GM21367 (cell line): Measurements from ENCODE around the gene VBP1.
"Not testable (repeated sequence)": the region's sequence is repeated elsewhere in the genome, so short reads cannot be mapped to it uniquely, and the experiment has no call there.

Source experiments
- ATAC-seq: cut with Tn5 transposase; IDR thresholded peaks from one replicate; pipeline ENCODE4 v1.9.1; 2021; ENCODE audit not compliant: unreplicated experiment

Gene VBP1, protein sequence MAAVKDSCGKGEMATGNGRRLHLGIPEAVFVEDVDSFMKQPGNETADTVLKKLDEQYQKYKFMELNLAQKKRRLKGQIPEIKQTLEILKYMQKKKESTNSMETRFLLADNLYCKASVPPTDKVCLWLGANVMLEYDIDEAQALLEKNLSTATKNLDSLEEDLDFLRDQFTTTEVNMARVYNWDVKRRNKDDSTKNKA

DNA sequence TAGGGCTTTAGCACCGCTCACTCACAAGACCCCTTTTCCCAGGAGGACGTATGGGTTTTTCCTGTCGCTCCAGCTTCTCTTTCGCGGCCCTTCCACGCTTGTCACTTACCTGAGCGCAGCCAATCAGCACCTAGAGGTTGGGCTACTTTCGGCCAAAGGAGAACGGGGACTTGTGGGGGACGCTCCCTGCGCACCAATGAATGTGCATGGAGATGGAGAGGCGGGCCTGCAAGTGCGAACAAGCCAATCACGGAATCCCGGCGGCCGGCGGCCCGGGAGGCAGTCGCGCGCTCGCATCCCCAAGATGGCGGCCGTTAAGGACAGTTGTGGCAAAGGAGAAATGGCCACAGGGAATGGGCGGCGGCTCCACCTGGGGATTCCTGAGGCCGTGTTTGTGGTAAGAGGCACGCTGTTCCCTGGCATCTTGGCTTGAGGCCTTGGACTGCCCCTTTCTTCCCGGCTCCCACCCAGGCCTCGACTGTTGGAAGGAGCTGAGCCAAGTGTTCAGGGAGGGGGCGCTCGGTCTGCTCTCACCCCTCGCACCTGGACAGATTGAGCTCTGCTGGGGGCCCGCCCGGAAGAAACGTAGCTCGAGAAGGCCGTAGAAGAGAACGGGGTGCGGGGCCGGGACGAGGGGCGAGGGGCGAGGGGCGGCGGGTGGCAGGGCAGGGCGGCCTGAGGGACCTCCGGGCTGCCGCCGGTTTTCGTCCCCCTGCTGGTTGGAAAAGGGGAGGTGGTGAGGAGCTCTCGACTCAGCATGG lies at the start of gene VBP1:
Gene VBP1, plus strand, starts transcription at position 282 of the 761 bp plus-strand sequence. Its CDS starts 23 bp downstream, at position 305.
- peak; percentile 97 for ATAC-seq

DNA sequence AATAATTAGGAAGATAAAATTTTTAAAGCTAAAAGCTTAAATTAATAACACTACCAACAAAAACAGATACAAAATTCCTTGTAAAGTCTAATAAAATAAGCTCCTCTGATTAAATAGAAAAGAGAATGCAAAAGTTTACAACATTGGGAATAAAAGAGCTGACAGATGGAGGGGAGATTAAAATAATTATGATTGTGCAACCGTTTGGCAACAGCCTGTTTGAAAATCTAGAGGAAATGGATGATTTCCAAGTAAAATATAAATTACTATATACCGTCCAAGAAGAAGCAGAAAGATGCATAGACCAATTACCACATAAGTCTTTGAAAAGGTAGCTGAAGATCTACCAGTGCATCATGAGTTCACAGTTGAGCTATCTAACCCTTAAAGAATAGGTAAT lies 46.4 kb upstream of the VBP1 start:
- ATAC-seq = no peak

DNA sequence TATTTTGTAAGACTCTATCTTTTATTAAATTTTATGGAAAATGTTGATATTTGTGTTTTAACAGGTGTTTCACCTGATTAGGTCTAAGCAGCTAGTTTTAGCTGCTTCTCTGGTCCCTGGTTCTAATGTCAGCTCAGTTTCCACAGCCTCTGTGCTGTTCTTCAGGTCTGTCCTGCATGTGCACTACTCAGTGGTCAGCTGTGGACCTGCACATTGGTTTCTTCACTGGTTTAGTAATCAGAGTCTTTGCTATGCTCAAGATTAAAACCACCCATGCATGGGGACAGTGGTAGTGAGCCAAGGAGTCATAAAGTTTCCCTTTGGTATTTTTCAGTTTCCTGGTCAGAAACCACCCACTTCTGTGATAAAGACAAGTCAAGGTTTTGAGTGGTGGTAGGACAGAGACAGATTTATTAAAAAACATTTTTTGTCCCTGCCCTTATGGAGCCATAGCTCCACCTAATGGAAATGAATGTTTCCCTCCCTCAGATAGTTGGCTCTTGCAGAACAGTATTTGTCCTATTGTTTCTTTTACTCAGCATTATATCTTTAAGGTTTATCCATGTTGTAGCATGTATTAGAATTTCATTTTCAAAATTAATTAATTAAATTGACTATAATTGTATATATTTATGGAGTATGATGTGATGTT lies 36.8 kb upstream of the VBP1 start:
- ATAC-seq = no peak

DNA sequence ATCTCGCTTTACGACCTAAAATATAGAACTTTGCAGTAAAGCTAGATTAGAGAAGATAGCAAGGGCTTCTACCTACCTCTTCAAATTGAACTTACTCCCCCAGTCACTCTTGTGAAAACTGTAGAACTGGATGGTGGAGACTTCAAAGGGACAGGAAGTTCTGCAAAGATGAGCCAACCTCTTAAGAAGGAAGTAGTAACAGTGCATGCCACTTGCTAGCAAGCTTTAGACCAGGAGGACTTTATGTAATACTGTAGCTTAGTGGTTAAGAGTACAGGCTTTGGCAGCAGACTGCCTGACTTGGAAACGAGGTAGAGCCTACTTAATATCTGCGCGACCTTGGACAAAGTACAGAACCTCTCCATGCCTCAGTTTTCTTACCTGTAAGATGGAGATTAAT lies 27.5 kb upstream of the VBP1 start:
- no peak for ATAC-seq

DNA sequence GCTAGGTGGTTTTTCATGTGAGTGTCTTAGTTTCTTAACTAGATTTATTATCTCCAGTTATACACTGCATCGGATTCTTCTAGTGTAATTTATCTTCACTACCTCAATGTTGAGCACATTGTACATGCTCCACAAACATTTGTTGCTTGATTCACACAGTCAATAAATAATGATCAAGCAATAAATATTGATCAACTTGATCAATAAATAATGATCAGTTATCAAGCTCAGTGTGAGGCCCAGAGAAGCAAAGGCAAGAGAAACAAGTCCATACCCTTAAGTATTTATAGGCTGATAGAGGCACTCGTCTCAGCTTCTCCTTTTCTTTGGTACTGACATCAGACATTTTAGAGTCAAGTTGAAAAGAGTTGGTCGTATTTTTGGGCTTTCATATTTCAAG lies 5.1 kb upstream of the VBP1 start:
- no peak for ATAC-seq

DNA sequence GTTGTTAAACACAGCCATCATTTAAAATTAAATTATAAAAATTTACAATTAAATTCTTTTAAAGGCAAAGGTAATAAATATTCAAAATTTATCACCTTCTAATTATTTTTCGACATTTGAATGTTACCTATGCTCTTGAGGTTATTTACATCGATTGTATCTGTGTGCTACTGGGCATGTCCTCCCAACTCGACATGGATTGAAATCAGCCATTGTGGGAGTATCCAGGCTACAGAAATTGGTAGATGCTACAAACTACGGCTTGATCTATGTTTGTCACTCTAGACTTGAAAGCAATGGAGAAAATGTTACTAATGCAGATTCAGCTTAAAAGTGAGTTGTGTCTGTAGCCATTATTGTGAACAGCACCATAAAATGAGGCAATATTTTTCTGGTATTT lies 2.5 kb upstream of the VBP1 start:
- no peak for ATAC-seq

DNA sequence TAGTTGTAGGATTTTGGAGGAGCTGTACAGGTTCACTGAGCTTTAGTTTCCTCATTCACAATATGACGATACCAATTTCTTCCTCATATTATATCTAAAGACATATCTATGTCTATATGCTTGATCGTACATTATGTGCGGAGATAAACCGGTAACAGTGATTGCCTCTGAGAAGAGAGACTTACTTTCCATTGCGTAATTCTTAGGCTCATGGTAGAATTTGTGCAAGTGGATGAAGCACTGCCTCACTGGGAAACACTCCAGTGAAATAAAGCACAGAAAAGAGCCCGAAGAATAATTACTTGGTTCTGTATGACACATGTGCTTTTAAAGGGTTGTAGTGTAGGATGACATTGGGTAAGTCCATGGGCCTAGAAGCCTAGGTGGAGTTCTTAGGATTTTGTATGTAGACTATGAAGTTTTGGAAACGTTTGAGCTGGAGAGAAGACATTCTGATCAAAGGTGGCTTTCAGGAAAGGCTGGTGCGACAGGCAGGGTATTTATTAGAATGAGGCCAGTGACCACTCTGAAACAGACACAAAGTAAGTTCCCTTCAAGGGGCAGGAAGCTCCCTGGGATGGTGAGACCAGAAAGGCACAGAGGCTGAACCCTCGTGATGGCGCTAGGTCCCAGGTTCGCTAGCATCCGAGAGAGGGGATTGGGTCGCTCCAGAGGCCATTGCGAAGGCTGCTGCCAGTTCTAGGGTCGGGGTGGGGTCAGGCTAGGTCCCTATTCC lies 649 bp upstream of the VBP1 start:
- ATAC-seq = peak; percentile 36

- no peak for ATAC-seq
Measured at GRCh38 chrX:155216940-155217440, 730 bp downstream of the VBP1 start.

GRCh38 chrX:155218777-155219176 lies 2.5 kb downstream of the VBP1 start:
- no peak for ATAC-seq

DNA sequence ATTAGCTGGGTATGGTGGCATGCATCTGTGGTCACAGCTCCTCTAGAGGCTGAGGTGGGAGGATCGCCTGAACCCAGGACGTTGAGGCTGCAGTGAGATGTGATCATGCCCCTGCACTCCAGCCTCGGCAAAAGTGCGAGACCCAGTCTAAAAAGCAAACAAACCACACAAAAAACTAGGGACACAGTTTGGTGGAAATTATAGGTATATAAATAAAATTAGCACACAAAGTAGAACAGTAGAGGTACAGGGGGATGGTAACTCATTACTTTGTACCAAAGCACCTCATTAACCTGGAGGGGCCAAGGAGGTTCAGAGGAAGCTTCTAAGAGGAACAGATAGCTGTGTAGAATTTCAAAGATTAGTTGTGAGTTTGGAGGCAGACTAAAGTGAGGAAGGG lies 5.1 kb downstream of the VBP1 start:
- no peak for ATAC-seq

GRCh38 chrX:155223746-155224145 lies 7.5 kb downstream of the VBP1 start:
- not testable (repeated sequence) for ATAC-seq

- no peak for ATAC-seq
Measured at GRCh38 chrX:155225774-155226173, 9.5 kb downstream of the VBP1 start.

GRCh38 chrX:155231163-155231562 lies 14.9 kb downstream of the VBP1 start:
- peak; percentile 91 for ATAC-seq

DNA sequence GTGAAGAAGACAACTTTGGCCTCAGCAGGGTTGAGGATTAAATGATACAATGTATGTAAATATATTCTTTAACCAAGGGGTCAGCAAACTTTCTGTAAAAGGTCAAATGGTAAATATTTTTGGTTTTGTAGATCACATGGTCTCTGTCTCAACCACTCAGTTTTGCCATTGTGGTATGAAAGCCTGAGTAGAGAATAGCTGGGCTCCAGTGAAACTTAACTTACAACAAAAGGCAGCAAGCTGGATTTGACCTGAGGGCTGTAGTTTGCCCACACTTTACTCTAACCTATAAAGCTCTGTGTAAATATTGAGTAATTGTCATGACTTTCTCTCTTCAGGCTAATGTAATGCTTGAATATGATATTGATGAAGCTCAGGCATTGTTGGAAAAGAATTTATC lies 19.6 kb downstream of the VBP1 start:
- ATAC-seq = no peak

GRCh38 chrX:155237719-155238118 lies 21.5 kb downstream of the VBP1 start:
- no peak for ATAC-seq

GRCh38 chrX:155242300-155242699 lies 26.0 kb downstream of the VBP1 start:
- no peak for ATAC-seq

DNA sequence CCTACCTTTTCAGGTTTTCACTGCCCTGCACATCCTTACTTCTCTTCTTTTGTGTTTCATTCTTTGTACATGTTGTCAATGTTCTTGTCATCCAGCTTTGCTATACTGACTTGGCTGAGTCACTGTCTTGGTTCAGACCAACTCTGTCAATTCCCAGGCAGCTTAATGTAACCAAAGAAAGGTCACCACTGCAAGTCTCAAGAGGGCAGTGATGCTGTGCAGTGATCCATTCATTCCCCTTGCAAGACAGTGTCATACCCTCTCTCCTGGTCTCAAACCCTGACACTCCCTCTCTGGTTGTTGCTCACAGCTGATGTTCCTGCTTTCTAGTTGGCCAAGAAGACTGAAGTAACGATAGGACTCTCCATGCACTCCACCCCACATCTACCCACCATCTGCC lies 30.5 kb downstream of the VBP1 start:
- no peak for ATAC-seq

GRCh38 chrX:155247497-155247896 lies 31.2 kb downstream of the VBP1 start:
- ATAC-seq = no peak

DNA sequence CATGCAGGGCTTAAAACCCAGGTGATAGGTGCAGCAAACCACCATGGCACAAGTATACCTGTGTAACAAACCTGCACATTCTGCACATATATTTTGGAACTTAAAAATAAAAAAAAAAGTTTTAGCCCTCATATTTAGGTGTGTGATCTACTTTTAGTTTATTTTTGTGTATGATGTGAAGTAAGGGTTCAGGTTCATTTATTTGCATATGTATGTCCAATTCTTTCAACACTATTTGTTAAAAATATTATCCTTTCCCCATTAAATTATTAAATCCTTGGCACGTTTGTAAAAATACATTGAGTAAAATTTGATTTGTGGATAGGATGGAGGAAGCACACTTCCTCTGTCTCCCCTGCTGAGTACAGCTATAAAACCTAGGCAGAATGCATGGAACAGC lies 35.1 kb downstream of the VBP1 start:
- ATAC-seq = no peak

GRCh38 chrX:155259752-155260151 lies 43.5 kb downstream of the VBP1 start:
- no peak for ATAC-seq

DNA sequence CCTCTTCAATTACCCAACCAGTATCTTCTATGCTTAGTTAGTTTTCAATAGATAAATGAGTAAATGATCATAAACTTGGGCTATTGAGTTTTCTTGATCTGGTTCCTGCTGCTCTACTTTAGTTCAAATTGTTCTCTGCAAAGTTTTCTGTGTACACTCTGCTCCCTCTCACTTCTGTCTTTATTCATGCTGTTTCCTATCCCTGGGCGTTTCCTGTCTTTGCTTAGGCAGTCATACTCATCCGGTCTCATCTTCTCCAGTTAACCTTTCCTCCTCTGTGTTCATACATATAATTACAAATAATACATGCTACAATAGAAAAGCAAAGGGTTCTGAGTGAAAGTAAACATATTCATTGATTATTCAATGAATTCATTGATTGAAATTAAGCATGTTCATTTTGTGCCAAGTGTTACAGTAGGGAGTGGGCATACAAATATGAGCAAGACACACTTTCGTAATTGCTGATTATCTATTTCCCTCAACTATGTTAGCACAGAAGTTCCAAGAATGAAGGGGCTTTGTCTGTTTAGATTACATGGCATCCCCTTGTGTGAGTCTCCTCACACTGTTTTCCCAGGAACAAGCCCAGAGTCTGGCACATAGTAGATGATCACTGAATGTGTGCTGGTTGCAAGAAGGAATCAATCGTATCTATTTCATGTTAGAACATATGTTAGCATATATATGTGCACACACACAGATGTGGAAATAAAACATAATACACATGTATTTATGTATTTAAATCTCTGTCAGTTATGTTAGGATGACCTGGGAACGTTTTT lies 46.9 kb downstream of the VBP1 start:
- ATAC-seq = peak; percentile 40
